ENCODE data around the gene CPVL.

CPVL gene

DNA sequence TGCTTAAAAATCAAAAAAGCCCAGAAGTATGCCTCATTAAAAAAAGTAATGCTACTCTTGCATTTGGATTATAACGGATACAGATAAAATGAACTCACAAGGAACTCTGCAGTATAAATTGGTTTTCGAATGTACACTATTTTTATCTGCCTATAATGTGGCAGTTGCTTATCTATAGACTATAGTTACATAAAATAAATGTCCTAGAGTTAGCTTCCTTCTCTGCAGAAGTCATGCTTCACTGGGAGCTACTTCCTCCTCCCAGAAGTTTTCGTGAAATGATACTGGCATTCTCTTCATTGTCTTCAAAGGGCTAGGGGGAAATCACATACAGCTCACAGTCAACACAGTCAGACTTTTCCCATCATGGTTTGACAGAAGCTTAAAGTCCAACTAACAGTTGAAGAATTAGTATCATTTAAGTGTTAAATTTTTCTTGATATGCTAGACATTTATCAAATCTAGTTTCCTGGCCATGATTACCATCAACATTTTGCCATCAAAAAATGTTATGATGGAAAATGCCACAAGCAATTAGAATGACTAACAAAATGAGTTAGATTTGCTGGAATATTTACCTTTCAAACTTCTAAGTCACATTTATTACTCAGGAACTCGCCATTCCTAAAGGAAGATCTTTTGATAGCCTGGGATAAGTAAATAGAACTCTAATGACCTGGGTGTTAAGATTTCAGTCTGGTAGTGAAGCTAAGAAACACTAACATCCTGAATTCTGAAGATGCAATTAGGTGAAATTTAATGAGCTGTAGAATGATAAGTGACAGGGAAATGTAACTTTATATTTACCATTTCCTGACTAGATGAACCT, 100.9 kb downstream of the CPVL start:
- Histone ChIP-seq H3K79me2 (ENCODE audit: control insufficient read depth, low read length) (no peaks in the 10 kb centered on the region), H3K4me2 (ENCODE audit: low read length) (no peak overlapping the region), H3K4me3 (ENCODE audit: low read length) (no peak overlapping the region), H3K36me3 (ENCODE audit: control insufficient read depth, low read length) (no peaks in the 10 kb centered on the region), H4K20me1 (ENCODE audit: control insufficient read depth, insufficient read depth, low read depth, low read length) (no peaks in the 10 kb centered on the region), H3K27ac (ENCODE audit: low read depth, low read length) (no peak overlapping the region), H3K9me2 (replicated peaks; ENCODE audit: control insufficient read depth, low read length) (no peaks in the 10 kb centered on the region), H3K27me3 (ENCODE audit: control insufficient read depth, low read length) (no peaks in the 10 kb centered on the region), H3K4me1 (ENCODE audit: control insufficient read depth, low read length) (no peaks in the 10 kb centered on the region), H3K9me3 (ENCODE audit: control insufficient read depth, insufficient read depth, low read length) (no peaks in the 10 kb centered on the region), H3F3A (ENCODE audit: control insufficient read depth, insufficient read depth) (no peaks in the 10 kb centered on the region)
- TF ChIP-seq, protein P1, sequence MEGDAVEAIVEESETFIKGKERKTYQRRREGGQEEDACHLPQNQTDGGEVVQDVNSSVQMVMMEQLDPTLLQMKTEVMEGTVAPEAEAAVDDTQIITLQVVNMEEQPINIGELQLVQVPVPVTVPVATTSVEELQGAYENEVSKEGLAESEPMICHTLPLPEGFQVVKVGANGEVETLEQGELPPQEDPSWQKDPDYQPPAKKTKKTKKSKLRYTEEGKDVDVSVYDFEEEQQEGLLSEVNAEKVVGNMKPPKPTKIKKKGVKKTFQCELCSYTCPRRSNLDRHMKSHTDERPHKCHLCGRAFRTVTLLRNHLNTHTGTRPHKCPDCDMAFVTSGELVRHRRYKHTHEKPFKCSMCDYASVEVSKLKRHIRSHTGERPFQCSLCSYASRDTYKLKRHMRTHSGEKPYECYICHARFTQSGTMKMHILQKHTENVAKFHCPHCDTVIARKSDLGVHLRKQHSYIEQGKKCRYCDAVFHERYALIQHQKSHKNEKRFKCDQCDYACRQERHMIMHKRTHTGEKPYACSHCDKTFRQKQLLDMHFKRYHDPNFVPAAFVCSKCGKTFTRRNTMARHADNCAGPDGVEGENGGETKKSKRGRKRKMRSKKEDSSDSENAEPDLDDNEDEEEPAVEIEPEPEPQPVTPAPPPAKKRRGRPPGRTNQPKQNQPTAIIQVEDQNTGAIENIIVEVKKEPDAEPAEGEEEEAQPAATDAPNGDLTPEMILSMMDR (IDR thresholded peaks at IDR 0.05; ENCODE audit: low read depth, low read length, poor library complexity, severe bottlenecking): no peak
- no peak for TF ChIP-seq EZH2phosphoT487 (IDR thresholded peaks at IDR 0.05; ENCODE audit: borderline replicate concordance, low read length)

DNA sequence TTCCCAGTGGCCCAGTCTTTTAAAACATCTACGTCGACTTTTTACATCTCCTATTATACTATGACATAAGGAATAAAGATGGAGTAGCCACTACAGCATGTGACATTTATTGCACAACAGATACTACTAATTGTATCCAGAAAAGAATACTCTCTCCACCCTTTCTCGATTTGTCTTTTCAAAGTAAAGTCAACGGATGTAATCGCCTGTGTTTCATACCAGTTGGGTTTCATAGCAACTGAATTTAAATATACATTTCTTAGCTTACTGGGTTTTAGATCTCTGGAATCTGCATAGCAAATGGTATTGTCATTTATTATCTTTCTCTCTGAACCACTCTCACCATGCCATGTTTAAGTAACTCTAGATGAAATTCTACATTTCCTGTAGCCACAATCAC, 101.8 kb downstream of the CPVL start:
- Histone ChIP-seq H3K4me3 (ENCODE audit: low read length) (no peak overlapping the region), H4K20me1 (ENCODE audit: control insufficient read depth, insufficient read depth, low read depth, low read length) (no peaks in the 10 kb centered on the region), H3K9me3 (ENCODE audit: control insufficient read depth, insufficient read depth, low read length) (no peaks in the 10 kb centered on the region), H3K27ac (ENCODE audit: low read depth, low read length) (no peak overlapping the region), H3K4me1 (ENCODE audit: control insufficient read depth, low read length) (no peaks in the 10 kb centered on the region), H3K79me2 (ENCODE audit: control insufficient read depth, low read length) (no peaks in the 10 kb centered on the region), H3K9me2 (replicated peaks; ENCODE audit: control insufficient read depth, low read length) (no peaks in the 10 kb centered on the region), H3K27me3 (ENCODE audit: control insufficient read depth, low read length) (no peaks in the 10 kb centered on the region), H3K36me3 (ENCODE audit: control insufficient read depth, low read length) (no peaks in the 10 kb centered on the region), H3K4me2 (ENCODE audit: low read length) (no peak overlapping the region), H3F3A (ENCODE audit: control insufficient read depth, insufficient read depth) (no peaks in the 10 kb centered on the region)
- TF ChIP-seq EZH2phosphoT487 (IDR thresholded peaks at IDR 0.05; ENCODE audit: borderline replicate concordance, low read length): no peak
- TF ChIP-seq, protein P1 (IDR thresholded peaks at IDR 0.05; ENCODE audit: low read depth, low read length, poor library complexity, severe bottlenecking): no peak

DNA sequence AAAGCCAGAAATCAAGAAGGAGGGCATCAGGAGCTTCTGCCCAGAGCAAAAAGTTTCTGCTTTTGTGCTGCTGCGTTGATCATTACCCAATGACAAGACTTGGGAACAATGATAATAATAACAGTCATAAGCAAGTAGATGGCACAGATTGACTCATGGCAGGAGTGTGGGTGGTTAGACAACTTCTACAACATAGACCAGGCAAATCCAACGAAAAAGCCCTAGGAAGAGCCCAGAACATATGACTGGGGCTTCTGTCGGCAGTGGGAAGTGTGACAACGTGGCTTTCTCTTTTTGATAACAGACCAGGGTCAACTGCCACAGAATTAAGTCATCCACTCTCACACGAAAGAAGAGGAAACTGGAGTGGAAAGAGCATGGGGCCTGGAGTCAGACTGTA, 102.8 kb downstream of the CPVL start:
- TF ChIP-seq EZH2phosphoT487 (IDR thresholded peaks at IDR 0.05; ENCODE audit: borderline replicate concordance, low read length): no peak
- TF ChIP-seq, protein P1 (IDR thresholded peaks at IDR 0.05; ENCODE audit: low read depth, low read length, poor library complexity, severe bottlenecking): no peak
- H3K9me3 ChIP-seq (ENCODE audit: control insufficient read depth, insufficient read depth, low read length): no peaks in the 10 kb centered on the region
- no peaks in the 10 kb centered on the region for H3F3A ChIP-seq (ENCODE audit: control insufficient read depth, insufficient read depth)
- H3K27me3 ChIP-seq (ENCODE audit: control insufficient read depth, low read length): no peaks in the 10 kb centered on the region
- H3K36me3 ChIP-seq (ENCODE audit: control insufficient read depth, low read length): no peaks in the 10 kb centered on the region
- no peaks in the 10 kb centered on the region for H3K9me2 ChIP-seq (replicated peaks; ENCODE audit: control insufficient read depth, low read length)
- H3K4me3 ChIP-seq (ENCODE audit: low read length): no peak overlapping the region
- no peak overlapping the region for H3K27ac ChIP-seq (ENCODE audit: low read depth, low read length)
- H4K20me1 ChIP-seq (ENCODE audit: control insufficient read depth, insufficient read depth, low read depth, low read length): no peaks in the 10 kb centered on the region
- H3K79me2 ChIP-seq (ENCODE audit: control insufficient read depth, low read length): no peaks in the 10 kb centered on the region
- no peak overlapping the region for H3K4me2 ChIP-seq (ENCODE audit: low read length)
- H3K4me1 ChIP-seq (ENCODE audit: control insufficient read depth, low read length): no peaks in the 10 kb centered on the region
